ENCODE measurements around the gene CCDC142. TPM values are rescaled to one million over a fixed set of nuclear protein-coding genes. Genes with fewer than 3 reads are reported as not detected.

CCDC142 gene
- polyA plus RNA-seq, 1 of the 3 experiments (the other 2 are of a cell fraction), result 8.7 TPM

DNA sequence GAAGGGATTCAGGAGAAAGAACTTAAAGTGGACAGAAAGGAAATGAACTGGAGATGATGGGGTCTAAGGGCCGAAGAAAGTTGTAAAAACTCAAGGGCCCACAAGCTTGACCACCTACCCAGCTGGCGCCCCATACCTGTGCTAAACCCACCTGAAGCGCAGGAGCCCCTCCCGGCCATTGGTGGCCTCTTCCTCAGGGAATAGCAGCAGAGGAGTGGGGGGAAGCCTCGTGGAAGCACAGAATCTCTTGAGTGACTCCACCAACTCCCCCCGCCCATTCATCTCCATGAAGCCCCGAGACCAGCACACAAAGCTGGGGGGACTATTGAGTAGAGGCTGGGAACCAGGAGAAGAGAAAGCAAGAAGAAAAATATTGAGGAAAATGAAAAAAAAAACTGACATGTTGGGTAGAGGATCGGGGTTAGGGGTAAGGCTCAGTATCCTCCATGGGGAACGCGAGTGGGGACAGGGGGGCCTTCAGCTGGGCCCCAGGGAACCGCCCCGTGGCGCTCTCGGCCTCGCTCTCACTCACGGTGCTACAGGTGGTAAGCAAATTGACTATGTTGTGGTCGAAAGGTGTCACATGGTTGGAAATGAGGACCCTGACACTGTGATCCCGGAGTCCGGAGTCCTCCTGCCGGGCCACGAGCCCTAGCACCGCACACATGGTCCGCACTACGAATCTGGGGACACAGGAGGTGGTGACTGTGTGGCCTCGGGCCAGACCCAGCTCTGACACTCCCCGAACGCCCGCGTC lies 46.0 kb upstream of the CCDC142 start:
- H3K79me2 ChIP-seq (ENCODE audit: insufficient read depth), result peaks cover 45% of the 10 kb centered on the region
- no peaks in the 10 kb centered on the region for H4K20me1 ChIP-seq (ENCODE audit: insufficient read depth)
- peaks cover 11% of the 10 kb centered on the region for H3F3A ChIP-seq (replicated peaks; ENCODE audit: insufficient read depth)
- no peak for TF ChIP-seq YY1 (IDR thresholded peaks at IDR 0.05; ENCODE audit: low read depth)
- ChIA-PET POLR2A (interaction anchor here (1.3 to 2.5 kb wide), 8 partner anchors 8 to 70 kb away, joined by 4 to 13 read pairs (median 6); partner anchors contain the start of genes CCDC142, MRPL53, PCGF1 and TLX2), CTCF (interaction anchor here (1.2 to 7.0 kb wide), 6 partner anchors 14 to 59 kb away, joined by 3 to 80 read pairs (median 10); partner anchors contain the start of genes CCDC142, LBX2, PCGF1 and TLX2)
- DNase-seq, result no peak
- no peaks in the 10 kb centered on the region for H3K9me2 ChIP-seq
- H3K27ac ChIP-seq (ENCODE audit: low read depth in 2 of 2, low read length in 1 of 2), result peak overlapping the region; percentile 68 to 92
- 5% methylated on average over 22 of the region's 29 CpGs for WGBS (ENCODE audit: low lambda C conversion rate)
- peaks cover 26 to 49% of the 10 kb centered on the region in 2 experiments for H3K36me3 ChIP-seq (replicated peaks in 1 of 2; ENCODE audit: control insufficient read depth in 1 of 2, insufficient read depth in 2 of 2, low read length in 1 of 2)
- H3K4me1 ChIP-seq (ENCODE audit: control insufficient read depth in 1 of 2, insufficient read depth in 2 of 2, low read depth in 1 of 2, low read length in 1 of 2), result peaks cover 13 to 24% of the 10 kb centered on the region in 2 experiments
- H3K9ac ChIP-seq, result peak overlapping the region; percentile 90
- no peaks in the 10 kb centered on the region for H3K27me3 ChIP-seq (ENCODE audit: insufficient read depth)
- no peaks in the 10 kb centered on the region for H3K9me3 ChIP-seq
- peak overlapping the region; percentile 56 for H2AFZ ChIP-seq (ENCODE audit: low read depth)
- H3K4me2 ChIP-seq, result peak overlapping the region; percentile 90
- peak overlapping the region; percentile 83 to 99 for H3K4me3 ChIP-seq (ENCODE audit: low read depth in 2 of 2, low read length in 1 of 2)

DNA sequence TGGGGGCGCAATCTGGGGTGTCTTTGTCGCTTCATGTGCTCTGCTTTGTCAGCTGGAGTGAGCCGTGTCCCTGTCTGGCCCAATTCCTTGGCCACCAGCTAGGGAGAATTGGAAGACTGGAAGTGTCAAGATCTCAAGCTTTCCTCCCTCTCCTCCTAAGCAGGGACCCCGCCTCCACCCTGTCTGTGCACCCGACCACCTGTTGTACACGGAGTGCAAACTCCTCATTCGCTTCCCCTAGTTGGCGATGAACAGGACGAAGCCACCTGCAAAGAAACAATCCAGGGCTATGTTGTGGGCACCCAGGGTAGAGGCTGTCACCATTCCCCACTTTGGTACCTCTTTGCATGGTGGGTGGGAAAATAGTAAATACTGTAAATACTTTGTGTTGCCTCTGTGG lies 44.9 kb upstream of the CCDC142 start:
- POLR2A ChIA-PET, result interaction anchor here (2.5 kb wide), 1 partner anchor 27 kb away, joined by 10 read pairs; no protein-coding TSS in a partner anchor
- peaks cover 13 to 24% of the 10 kb centered on the region in 2 experiments for H3K4me1 ChIP-seq (ENCODE audit: control insufficient read depth in 1 of 2, insufficient read depth in 2 of 2, low read depth in 1 of 2, low read length in 1 of 2)
- no peak for DNase-seq
- H3K4me3 ChIP-seq (ENCODE audit: low read depth in 2 of 2, low read length in 1 of 2), result no peak overlapping the region
- H4K20me1 ChIP-seq (ENCODE audit: insufficient read depth), result no peaks in the 10 kb centered on the region
- H3F3A ChIP-seq (replicated peaks; ENCODE audit: insufficient read depth), result peaks cover 11% of the 10 kb centered on the region
- no peaks in the 10 kb centered on the region for H3K9me3 ChIP-seq
- peaks cover 25 to 38% of the 10 kb centered on the region in 2 experiments for H3K36me3 ChIP-seq (replicated peaks in 1 of 2; ENCODE audit: control insufficient read depth in 1 of 2, insufficient read depth in 2 of 2, low read length in 1 of 2)
- CTCF ChIA-PET, result interaction anchor here (1.6 to 6.3 kb wide), 2 partner anchors 19 to 44 kb away, joined by 9 to 80 read pairs; partner anchors contain the start of genes CCDC142, PCGF1 and TTC31
- peak overlapping the region; percentile 90; the same call in 1 of the 2 replicates for H3K4me2 ChIP-seq
- no peaks in the 10 kb centered on the region for H3K9me2 ChIP-seq
- H3K27me3 ChIP-seq (ENCODE audit: insufficient read depth), result no peaks in the 10 kb centered on the region
- WGBS (ENCODE audit: low lambda C conversion rate), result 97% methylated on average over 9 of the region's 9 CpGs
- H3K27ac ChIP-seq (ENCODE audit: low read depth in 2 of 2, low read length in 1 of 2), result no peak overlapping the region
- no peak overlapping the region for H3K9ac ChIP-seq
- H3K79me2 ChIP-seq (ENCODE audit: insufficient read depth), result peaks cover 45% of the 10 kb centered on the region
- TF ChIP-seq TAF1 (IDR thresholded peaks at IDR 0.05; ENCODE audit: borderline replicate concordance, low read depth, low read length) (no peak), RXRA (IDR thresholded peaks at IDR 0.05; ENCODE audit: borderline replicate concordance, low read depth) (no peak), RCOR1 (IDR thresholded peaks at IDR 0.05; ENCODE audit: low read length) (no peak), SIN3A (IDR thresholded peaks at IDR 0.05; ENCODE audit: borderline replicate concordance, low read depth, low read length) (no peak), TEAD4 (IDR thresholded peaks at IDR 0.05; ENCODE audit: borderline replicate concordance, insufficient read depth) (no peak), EZH2phosphoT487 (IDR thresholded peaks at IDR 0.05; ENCODE audit: borderline replicate concordance, low read depth) (no peak), FOXM1 (IDR thresholded peaks at IDR 0.05; ENCODE audit: low read depth) (no peak), POLR2AphosphoS5 (IDR thresholded peaks at IDR 0.05; ENCODE audit: low read depth, low read length) (no peak), ELF1 (IDR thresholded peaks at IDR 0.05) (no peak), RFX5 (IDR thresholded peaks at IDR 0.05; ENCODE audit: low read length) (no peak), NFIC (IDR thresholded peaks at IDR 0.05; ENCODE audit: borderline replicate concordance) (no peak), MXI1 (IDR thresholded peaks at IDR 0.05; ENCODE audit: low read depth, low read length) (no peak)
- TF ChIP-seq, protein P1, sequence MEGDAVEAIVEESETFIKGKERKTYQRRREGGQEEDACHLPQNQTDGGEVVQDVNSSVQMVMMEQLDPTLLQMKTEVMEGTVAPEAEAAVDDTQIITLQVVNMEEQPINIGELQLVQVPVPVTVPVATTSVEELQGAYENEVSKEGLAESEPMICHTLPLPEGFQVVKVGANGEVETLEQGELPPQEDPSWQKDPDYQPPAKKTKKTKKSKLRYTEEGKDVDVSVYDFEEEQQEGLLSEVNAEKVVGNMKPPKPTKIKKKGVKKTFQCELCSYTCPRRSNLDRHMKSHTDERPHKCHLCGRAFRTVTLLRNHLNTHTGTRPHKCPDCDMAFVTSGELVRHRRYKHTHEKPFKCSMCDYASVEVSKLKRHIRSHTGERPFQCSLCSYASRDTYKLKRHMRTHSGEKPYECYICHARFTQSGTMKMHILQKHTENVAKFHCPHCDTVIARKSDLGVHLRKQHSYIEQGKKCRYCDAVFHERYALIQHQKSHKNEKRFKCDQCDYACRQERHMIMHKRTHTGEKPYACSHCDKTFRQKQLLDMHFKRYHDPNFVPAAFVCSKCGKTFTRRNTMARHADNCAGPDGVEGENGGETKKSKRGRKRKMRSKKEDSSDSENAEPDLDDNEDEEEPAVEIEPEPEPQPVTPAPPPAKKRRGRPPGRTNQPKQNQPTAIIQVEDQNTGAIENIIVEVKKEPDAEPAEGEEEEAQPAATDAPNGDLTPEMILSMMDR (IDR thresholded peaks at IDR 0.05), result no peak
- TF ChIP-seq, protein P2, sequence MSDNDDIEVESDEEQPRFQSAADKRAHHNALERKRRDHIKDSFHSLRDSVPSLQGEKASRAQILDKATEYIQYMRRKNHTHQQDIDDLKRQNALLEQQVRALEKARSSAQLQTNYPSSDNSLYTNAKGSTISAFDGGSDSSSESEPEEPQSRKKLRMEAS (IDR thresholded peaks at IDR 0.05; ENCODE audit: low read depth), result no peak
- H2AFZ ChIP-seq (ENCODE audit: low read depth), result no peak overlapping the region

Data from SK-N-SH (cell line).